Endothelial cell of umbilical vein (primary cell): Measurements from ENCODE around the gene METTL1. TPM values are rescaled to one million over a fixed set of nuclear protein-coding genes. Genes with fewer than 3 reads are reported as not detected.

Experiments
- BruUV-seq: library from RNA; stranded (reverse); fragments of 400-500 nt; replicated peaks from 2 replicates; lab custom pipeline; 2021; lab: Mats Ljungman, UMichigan
- CTCF ChIA-PET: fragments of 300-600, 350-600 bp; sonication (Branson Sonifier 250); formaldehyde crosslinking; loops from one replicate; lab custom pipeline; 2021; ENCODE audit warnings: antibody characterized with exemption, inconsistent platforms; lab: Charles Lee
- POLR2A ChIA-PET: fragments of 300-600, 350-600 bp; sonication (Branson Sonifier 250); formaldehyde crosslinking; loops from one replicate; lab custom pipeline; 2021; ENCODE audit warnings: antibody characterized with exemption, inconsistent platforms; lab: Charles Lee
- DNase-seq: peaks from one replicate; pipeline ENCODE4 v3.0.0-alpha.2; 2011; ENCODE audit warnings: low read depth, low spot score
- FAIRE-seq: peaks from 2 replicates; lab custom pipeline; 2011; peaks lifted over from hg19 to GRCh38; lab: Jason Lieb, UNC
- H2AFZ ChIP-seq: 2 replicates; pipeline ENCODE4 v1.6.0; 2012; ENCODE audit warnings: low read depth, low read length, control low read depth, inconsistent platforms
- H3K27ac ChIP-seq: 2 replicates; pipeline ENCODE4 v1.5.1; 2011; ENCODE audit warnings: low read depth, mild to moderate bottlenecking, control low read depth, low read length, moderate library complexity; ENCODE audit not compliant: insufficient read depth
- H3K27me3 ChIP-seq, 2 experiments: 2 replicates each; pipeline versions ENCODE4 v1.6.0 to v1.6.1; 2011; ENCODE audit warnings: low read length in 2 of 2, mixed read lengths in 1 of 2; ENCODE audit not compliant: control insufficient read depth in 2 of 2, insufficient read depth in 2 of 2
- H3K36me3 ChIP-seq, 2 experiments: 2 replicates in 1 of 2; 3 replicates in 1 of 2; pipeline ENCODE4 v1.5.1; 2011; ENCODE audit warnings: low read length in 2 of 2, mild to moderate bottlenecking in 1 of 2, moderate library complexity in 1 of 2; ENCODE audit not compliant: control insufficient read depth in 2 of 2, insufficient read depth in 2 of 2; ENCODE audit errors: extremely low read depth in 1 of 2
- H3K4me1 ChIP-seq: 3 replicates; pipeline ENCODE4 v1.5.1; 2011; ENCODE audit warnings: mild to moderate bottlenecking, low read length; ENCODE audit not compliant: control insufficient read depth, insufficient read depth; ENCODE audit errors: extremely low read depth
- H3K4me2 ChIP-seq: 2 replicates; pipeline ENCODE4 v1.6.1; 2011; ENCODE audit warnings: low read length, control low read depth, mixed read lengths; ENCODE audit not compliant: insufficient read depth
- H3K4me3 ChIP-seq, 3 experiments: fragments of 200-600 bp in 1 of 3; sonication (generic), shearing (Covaris generic) in 1 of 3; replicated peaks in 1 of 3; 2 replicates each; pipeline ENCODE4 v1.5.1; 2011 to 2016; ENCODE audit warnings: control low read depth in 3 of 3, low read length in 3 of 3, mild to moderate bottlenecking in 2 of 3, inconsistent platforms in 1 of 3, low read depth in 1 of 3, moderate library complexity in 1 of 3; ENCODE audit not compliant: insufficient read depth in 1 of 3
- H3K79me2 ChIP-seq: 2 replicates; pipeline ENCODE4 v1.6.0; 2012; ENCODE audit warnings: low read length, inconsistent platforms; ENCODE audit not compliant: control insufficient read depth, insufficient read depth
- H3K9ac ChIP-seq: replicated peaks from 2 replicates; pipeline ENCODE3; 2011; ENCODE audit warnings: low read length, control low read depth; ENCODE audit not compliant: insufficient read depth; ENCODE audit errors: extremely low read depth
- H3K9me1 ChIP-seq: replicated peaks from 3 replicates; pipeline ENCODE4 v1.6.0; 2011; ENCODE audit warnings: mild to moderate bottlenecking, low read length; ENCODE audit not compliant: control insufficient read depth, insufficient read depth; ENCODE audit errors: extremely low read depth
- H3K9me3 ChIP-seq: replicated peaks from 2 replicates; pipeline ENCODE4 v1.5.1; 2012; ENCODE audit warnings: low read length, inconsistent platforms; ENCODE audit not compliant: control insufficient read depth, insufficient read depth
- H4K20me1 ChIP-seq: replicated peaks from 2 replicates; pipeline ENCODE3; 2011; ENCODE audit warnings: mild to moderate bottlenecking, low read length; ENCODE audit not compliant: control insufficient read depth, insufficient read depth; ENCODE audit errors: extremely low read depth
- FOS ChIP-seq: IDR thresholded peaks from 2 replicates; pipeline ENCODE4 v1.6.1; 2011; ENCODE audit warnings: mild to moderate bottlenecking, low read length, moderate library complexity, borderline replicate concordance; ENCODE audit not compliant: insufficient read depth
- JUN ChIP-seq: IDR thresholded peaks from 2 replicates; pipeline ENCODE4 v1.6.1; 2011; ENCODE audit warnings: borderline replicate concordance, low read depth; ENCODE audit not compliant: insufficient read length, insufficient read depth
- POLR2A ChIP-seq: IDR thresholded peaks from 2 replicates; pipeline ENCODE4 v1.6.1; 2012; ENCODE audit warnings: low read depth, mild to moderate bottlenecking, control low read depth, low read length
- POLR2AphosphoS5 ChIP-seq: IDR thresholded peaks from 2 replicates; pipeline ENCODE4 v1.6.1; 2012; ENCODE audit warnings: low read depth, mild to moderate bottlenecking, control low read depth, low read length, moderate library complexity; ENCODE audit not compliant: insufficient read depth
- dilution Hi-C: fragments of 300-500 bp; cut with MboI; formaldehyde crosslinking; loops from one replicate; pipeline ENCODE4 v1.15.0; 2019; ENCODE audit warnings: low sequenced_read_pairs; ENCODE audit not compliant: extremely low pct_ligation_motif_present
- intact Hi-C: fragments of 100-400 bp; cut with micrococcal nuclease; formaldehyde crosslinking; loops from one replicate; pipeline ENCODE4 v1.10.0; 2022
- polyA plus RNA-seq, 4 experiments: library from polyadenylated mRNA; depleted of rRNA in 3 of 4; stranded (reverse) in 3 of 4; unstranded in 1 of 4; fragments of >200 nt; gene quantifications; 2 replicates each; pipeline versions ENCODE4 v1.2.1 to v1.2.3, GENCODE V29; 2011 to 2012; ENCODE audit warnings: missing spikeins in 1 of 4
- total RNA-seq: library from RNA; stranded (reverse); gene quantifications from 2 replicates; pipeline ENCODE4 v1.2.3, GENCODE V29; 2021
- TF ChIP-seq, protein P1 (sequence below), 2 donors: IDR thresholded peaks; 1 replicate in 1 of 2; 2 replicates in 1 of 2; pipeline ENCODE4 v1.5.1; 2011; ENCODE audit warnings: low read length in 2 of 2, mild to moderate bottlenecking in 2 of 2, moderate library complexity in 2 of 2, control low read depth in 1 of 2, inconsistent platforms in 1 of 2, low read depth in 1 of 2; ENCODE audit not compliant: insufficient read depth in 1 of 2; ENCODE audit errors: extremely low read depth in 1 of 2

The METTL1 gene
- total and polyA plus RNA-seq, 2 donors (not counting 3 experiments of a cell fraction or from before 2014, with no cell fraction given), result 23.6 to 24.3 TPM

DNA sequence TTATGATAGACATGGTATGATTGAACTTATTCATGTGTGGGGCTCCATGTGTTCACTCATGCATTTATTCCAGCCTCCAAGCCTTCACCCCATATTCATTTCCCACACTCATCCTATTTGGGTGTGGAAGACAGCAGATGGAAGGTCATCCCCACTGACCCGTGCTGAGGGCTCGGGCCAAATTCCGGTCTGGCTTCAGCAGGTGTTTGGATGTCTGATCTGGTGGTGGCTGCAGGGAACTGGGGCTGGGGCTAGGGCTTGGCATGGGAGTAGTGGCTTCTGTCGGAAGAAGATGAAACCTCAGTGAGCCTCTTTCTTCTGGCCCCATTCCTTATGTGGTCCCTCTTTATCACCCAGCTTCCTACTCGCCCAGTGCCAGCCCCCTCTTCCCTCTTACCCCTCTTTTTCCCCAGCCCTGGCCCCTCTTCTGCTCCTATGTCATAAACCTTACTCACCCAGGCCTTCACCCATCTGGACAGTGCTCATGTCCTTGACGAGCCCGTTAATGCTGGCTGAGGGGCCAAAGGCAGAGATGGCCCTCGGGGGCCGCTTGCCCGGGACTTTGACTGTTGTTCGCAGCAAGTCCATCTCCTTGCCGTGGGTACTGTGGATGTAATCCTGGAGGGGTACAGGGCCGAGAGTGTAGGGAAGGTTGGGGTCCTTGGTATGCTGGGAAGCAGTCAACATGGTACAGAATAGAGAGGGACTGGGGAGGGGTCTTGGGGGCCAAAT is 41.4 kb downstream of the METTL1 start:
- no peaks in the 10 kb centered on the region for H3K9me3 ChIP-seq
- no peak overlapping the region for H3K27ac ChIP-seq
- H3K9me1 ChIP-seq, result no peaks in the 10 kb centered on the region
- no peak overlapping the region for H3K9ac ChIP-seq
- no peaks in the 10 kb centered on the region for H3K79me2 ChIP-seq
- H3K4me3 ChIP-seq, result no peak overlapping the region
- dilution Hi-C loops, result no loop called here
- peaks cover 33 to 41% of the 10 kb centered on the region in 2 experiments for H3K27me3 ChIP-seq
- no peak overlapping the region for H2AFZ ChIP-seq
- intact Hi-C loops, result no loop called here
- FAIRE-seq (no peak), DNase-seq (no peak)
- H4K20me1 ChIP-seq, result no peaks in the 10 kb centered on the region
- H3K4me1 ChIP-seq, result peaks cover 7% of the 10 kb centered on the region
- CTCF ChIA-PET, result interaction anchor here (1.5 kb wide), 1 partner anchor 14 kb away, joined by 5 read pairs; the partner anchor contains the start of gene TSPAN31
- TF ChIP-seq JUN (no peak), FOS (no peak), POLR2AphosphoS5 (no peak), POLR2A (no peak)
- TF ChIP-seq, protein P1, sequence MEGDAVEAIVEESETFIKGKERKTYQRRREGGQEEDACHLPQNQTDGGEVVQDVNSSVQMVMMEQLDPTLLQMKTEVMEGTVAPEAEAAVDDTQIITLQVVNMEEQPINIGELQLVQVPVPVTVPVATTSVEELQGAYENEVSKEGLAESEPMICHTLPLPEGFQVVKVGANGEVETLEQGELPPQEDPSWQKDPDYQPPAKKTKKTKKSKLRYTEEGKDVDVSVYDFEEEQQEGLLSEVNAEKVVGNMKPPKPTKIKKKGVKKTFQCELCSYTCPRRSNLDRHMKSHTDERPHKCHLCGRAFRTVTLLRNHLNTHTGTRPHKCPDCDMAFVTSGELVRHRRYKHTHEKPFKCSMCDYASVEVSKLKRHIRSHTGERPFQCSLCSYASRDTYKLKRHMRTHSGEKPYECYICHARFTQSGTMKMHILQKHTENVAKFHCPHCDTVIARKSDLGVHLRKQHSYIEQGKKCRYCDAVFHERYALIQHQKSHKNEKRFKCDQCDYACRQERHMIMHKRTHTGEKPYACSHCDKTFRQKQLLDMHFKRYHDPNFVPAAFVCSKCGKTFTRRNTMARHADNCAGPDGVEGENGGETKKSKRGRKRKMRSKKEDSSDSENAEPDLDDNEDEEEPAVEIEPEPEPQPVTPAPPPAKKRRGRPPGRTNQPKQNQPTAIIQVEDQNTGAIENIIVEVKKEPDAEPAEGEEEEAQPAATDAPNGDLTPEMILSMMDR (IDR thresholded peaks at IDR 0.05; ENCODE audit: extremely low read depth in 1 of 2, insufficient read depth in 1 of 2, low read depth in 1 of 2, low read length in 2 of 2), result no peak
- no peak overlapping the region for H3K4me2 ChIP-seq
- no peaks in the 10 kb centered on the region for H3K36me3 ChIP-seq
- POLR2A ChIA-PET, result no interaction called here
- no TSS peak for BruUV-seq
